IPS-18a (cell line): ENCODE results near the gene FOXN1.
"Not testable (repeated sequence)": the region's sequence is repeated elsewhere in the genome, so short reads cannot be mapped to it uniquely, and the experiment has no call there.

Source experiments
- H3K27ac ChIP-seq: one replicate; pipeline ENCODE4 v1.5.1; 2013; ENCODE audit warnings: low read length
- H3K27me3 ChIP-seq: one replicate; pipeline ENCODE4 v1.6.1; 2013; ENCODE audit warnings: mild to moderate bottlenecking, low read length; ENCODE audit not compliant: control insufficient read depth, insufficient read depth
- H3K36me3 ChIP-seq: one replicate; pipeline ENCODE4 v1.6.1; 2013; ENCODE audit warnings: low read depth, low read length; ENCODE audit not compliant: control insufficient read depth
- H3K4me1 ChIP-seq: one replicate; pipeline ENCODE4 v1.6.1; 2013; ENCODE audit warnings: low read depth, low read length; ENCODE audit not compliant: control insufficient read depth
- H3K4me3 ChIP-seq: one replicate; pipeline ENCODE4 v1.5.1; 2013; ENCODE audit warnings: low read length
- H3K9ac ChIP-seq: one replicate; pipeline ENCODE4 v1.6.1; 2013; ENCODE audit warnings: mild to moderate bottlenecking, low read length, moderate library complexity
- H3K9me3 ChIP-seq: one replicate; pipeline ENCODE4 v1.6.1; 2013; ENCODE audit warnings: low read depth, low read length; ENCODE audit not compliant: control insufficient read depth

FOXN1 gene

GRCh38 chr17:28521311-28522085 is 15.3 kb downstream of the FOXN1 start:
- no peak overlapping the region for H3K9ac ChIP-seq
- H3K4me1 ChIP-seq, result no peaks in the 10 kb centered on the region
- no peak overlapping the region for H3K4me3 ChIP-seq
- H3K27me3 ChIP-seq, result no peaks in the 10 kb centered on the region
- no peaks in the 10 kb centered on the region for H3K36me3 ChIP-seq
- no peaks in the 10 kb centered on the region for H3K9me3 ChIP-seq
- no peak overlapping the region for H3K27ac ChIP-seq

- not testable (repeated sequence) for H3K4me1 ChIP-seq, H3K27ac ChIP-seq, H3K9me3 ChIP-seq, H3K27me3 ChIP-seq, H3K9ac ChIP-seq, H3K36me3 ChIP-seq, H3K4me3 ChIP-seq
Measured at GRCh38 chr17:28522281-28522680, 16.1 kb downstream of the FOXN1 start.

- Histone ChIP-seq H3K9ac (no peak overlapping the region), H3K4me3 (no peak overlapping the region), H3K27ac (no peak overlapping the region), H3K4me1 (no peaks in the 10 kb centered on the region), H3K27me3 (no peaks in the 10 kb centered on the region), H3K9me3 (no peaks in the 10 kb centered on the region), H3K36me3 (no peaks in the 10 kb centered on the region)
Measured at GRCh38 chr17:28523186-28523585, 17.0 kb downstream of the FOXN1 start.

GRCh38 chr17:28523876-28524275 is 17.7 kb downstream of the FOXN1 start:
- Histone ChIP-seq H3K9ac (no peak overlapping the region), H3K4me3 (no peak overlapping the region), H3K4me1 (no peaks in the 10 kb centered on the region), H3K27me3 (no peaks in the 10 kb centered on the region), H3K36me3 (no peaks in the 10 kb centered on the region), H3K9me3 (no peaks in the 10 kb centered on the region), H3K27ac (no peak overlapping the region)

GRCh38 chr17:28524476-28525424 is 18.6 kb downstream of the FOXN1 start:
- Histone ChIP-seq H3K27ac (no peak overlapping the region), H3K4me1 (no peaks in the 10 kb centered on the region), H3K4me3 (no peak overlapping the region), H3K27me3 (no peaks in the 10 kb centered on the region), H3K36me3 (no peaks in the 10 kb centered on the region), H3K9ac (no peak overlapping the region), H3K9me3 (no peaks in the 10 kb centered on the region)

GRCh38 chr17:28526381-28526780 is 20.2 kb downstream of the FOXN1 start:
- no peak overlapping the region for H3K9ac ChIP-seq
- no peaks in the 10 kb centered on the region for H3K27me3 ChIP-seq
- H3K36me3 ChIP-seq, result no peaks in the 10 kb centered on the region
- H3K9me3 ChIP-seq, result no peaks in the 10 kb centered on the region
- H3K4me3 ChIP-seq, result no peak overlapping the region
- no peak overlapping the region for H3K27ac ChIP-seq
- H3K4me1 ChIP-seq, result no peaks in the 10 kb centered on the region

GRCh38 chr17:28527181-28527681 is 21.1 kb downstream of the FOXN1 start:
- no peak overlapping the region for H3K9ac ChIP-seq
- H3K4me3 ChIP-seq, result no peak overlapping the region
- no peaks in the 10 kb centered on the region for H3K9me3 ChIP-seq
- no peaks in the 10 kb centered on the region for H3K36me3 ChIP-seq
- H3K27ac ChIP-seq, result no peak overlapping the region
- H3K4me1 ChIP-seq, result no peaks in the 10 kb centered on the region
- H3K27me3 ChIP-seq, result no peaks in the 10 kb centered on the region

- Histone ChIP-seq H3K9ac (no peak overlapping the region), H3K27ac (no peak overlapping the region), H3K4me1 (no peaks in the 10 kb centered on the region)
Measured at GRCh38 chr17:28527859-28528258, 21.7 kb downstream of the FOXN1 start.

GRCh38 chr17:28528327-28529012 is 22.3 kb downstream of the FOXN1 start:
- Histone ChIP-seq H3K4me1 (no peaks in the 10 kb centered on the region), H3K27me3 (no peaks in the 10 kb centered on the region), H3K36me3 (no peaks in the 10 kb centered on the region), H3K4me3 (no peak overlapping the region), H3K27ac (no peak overlapping the region), H3K9ac (no peak overlapping the region), H3K9me3 (no peaks in the 10 kb centered on the region)

More at GRCh38 chr17:28527859-28528258, 21.7 kb downstream of the FOXN1 start:
- Histone ChIP-seq H3K9me3 (no peaks in the 10 kb centered on the region), H3K36me3 (no peaks in the 10 kb centered on the region), H3K27me3 (no peaks in the 10 kb centered on the region), H3K4me3 (no peak overlapping the region)

- Histone ChIP-seq H3K4me1 (no peaks in the 10 kb centered on the region), H3K27ac (no peak overlapping the region), H3K9me3 (no peaks in the 10 kb centered on the region), H3K4me3 (no peak overlapping the region), H3K36me3 (no peaks in the 10 kb centered on the region), H3K27me3 (no peaks in the 10 kb centered on the region), H3K9ac (no peak overlapping the region)
Measured at GRCh38 chr17:28529013-28529400, 22.9 kb downstream of the FOXN1 start.

- H3K27ac ChIP-seq, result no peak overlapping the region
- H3K36me3 ChIP-seq, result no peaks in the 10 kb centered on the region
- H3K9me3 ChIP-seq, result no peaks in the 10 kb centered on the region
- no peak overlapping the region for H3K4me3 ChIP-seq
- H3K9ac ChIP-seq, result no peak overlapping the region
- H3K4me1 ChIP-seq, result no peaks in the 10 kb centered on the region
- no peaks in the 10 kb centered on the region for H3K27me3 ChIP-seq
Measured at GRCh38 chr17:28530250-28530649, 24.1 kb downstream of the FOXN1 start.
